EH (cell line): Measurements from ENCODE around the gene ZFYVE28.

ENCODE experiments used
- DNase-seq: peaks from one replicate; pipeline ENCODE4 v3.0.0-alpha.2; 2015; ENCODE audit warnings: low read depth

Gene ZFYVE28

DNA sequence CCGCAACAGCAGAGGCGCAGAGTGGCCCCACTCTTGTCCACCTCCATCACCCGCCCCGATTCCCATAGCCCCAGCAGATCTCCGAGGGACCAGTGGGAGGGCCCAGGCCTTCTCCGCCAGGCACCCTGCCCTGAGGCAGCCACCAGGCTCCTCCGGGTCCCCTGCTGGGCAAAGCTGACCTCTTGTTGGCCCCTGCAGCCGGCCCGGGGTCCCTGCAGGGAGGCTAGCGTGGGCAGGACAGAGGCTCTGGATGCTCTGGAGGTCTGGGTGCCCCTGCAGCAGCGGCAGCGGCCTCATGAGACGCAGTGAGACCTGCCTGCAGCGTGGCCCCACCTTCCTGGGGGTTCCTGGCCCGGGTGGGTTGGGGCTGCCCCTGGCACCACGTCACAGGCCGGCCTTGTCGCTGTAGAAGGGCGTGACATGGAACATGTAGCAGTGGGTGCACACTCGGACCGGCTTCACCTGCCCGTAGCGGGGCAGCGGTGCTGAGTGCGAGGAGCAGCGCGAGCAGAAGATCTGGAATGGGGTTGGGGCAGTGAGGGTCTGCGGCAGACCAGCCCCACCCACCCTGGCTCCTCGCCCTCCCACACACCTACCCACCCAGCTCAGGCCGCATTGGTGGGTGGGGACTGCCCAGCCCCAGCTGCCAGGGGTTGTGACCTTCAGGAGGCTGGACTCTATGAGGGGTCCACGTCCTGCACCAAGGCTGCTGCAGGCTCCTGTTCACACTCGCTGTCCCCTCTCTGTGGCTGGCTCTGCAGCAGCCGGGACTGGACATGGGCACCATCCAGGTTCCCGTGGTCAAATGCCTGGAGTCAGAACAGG is 147.9 kb downstream of the ZFYVE28 start:
- no peak for DNase-seq

GRCh38 chr4:2269618-2270163 is 148.8 kb downstream of the ZFYVE28 start:
- no peak for DNase-seq

- DNase-seq: no peak
Observed at GRCh38 chr4:2269206-2269531, 149.3 kb downstream of the ZFYVE28 start.

- no peak for DNase-seq
Observed at GRCh38 chr4:2268357-2269205, 149.9 kb downstream of the ZFYVE28 start.

- no peak for DNase-seq
Observed at GRCh38 chr4:2267841-2268240, 150.6 kb downstream of the ZFYVE28 start.

DNA sequence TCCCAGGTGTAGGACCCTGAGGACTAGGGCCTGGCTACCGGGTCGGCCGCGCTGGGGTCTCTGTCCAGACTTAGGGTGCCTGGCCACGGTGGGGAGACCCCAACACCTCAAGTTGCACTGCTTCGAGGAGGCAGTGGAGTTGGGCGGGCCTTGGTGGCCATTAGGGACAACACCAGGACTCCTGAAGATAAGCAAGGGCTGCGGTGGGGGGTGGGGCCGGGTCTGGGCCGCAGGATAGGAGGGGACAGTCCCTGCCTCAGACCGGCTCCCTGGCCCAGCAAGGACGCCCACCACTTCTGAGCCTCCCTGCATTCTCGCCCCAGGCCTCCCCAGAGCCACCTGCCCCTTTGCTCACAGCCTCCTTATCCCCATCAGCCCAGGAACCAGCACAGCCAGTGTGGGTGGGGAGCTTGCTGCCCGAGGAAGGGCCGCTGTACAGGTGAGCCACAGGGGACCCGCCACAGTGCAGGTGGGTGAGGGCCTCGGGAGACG is 151.1 kb downstream of the ZFYVE28 start:
- DNase-seq: no peak

DNA sequence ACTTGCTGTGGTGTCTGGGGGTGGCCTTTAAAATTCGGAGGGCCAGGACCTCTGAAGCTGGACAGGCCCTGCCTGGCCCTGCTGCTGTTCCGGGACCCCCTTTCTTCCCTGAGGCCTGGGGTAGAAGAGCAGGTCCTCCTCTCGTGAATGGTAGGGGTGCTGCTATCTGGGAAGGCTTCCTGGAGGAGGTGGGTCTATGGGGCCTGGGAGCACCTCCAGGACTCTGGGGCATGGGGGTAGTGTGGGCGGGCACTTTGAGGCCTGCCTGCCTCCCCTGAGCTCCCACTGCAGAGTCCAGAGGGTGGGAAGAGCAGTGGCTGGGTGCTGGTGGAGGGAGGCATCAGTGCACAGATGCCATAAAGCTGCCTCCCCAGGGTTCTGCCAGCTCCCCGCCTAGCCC is 151.6 kb downstream of the ZFYVE28 start:
- DNase-seq: no peak

GRCh38 chr4:2266181-2266580 is 152.3 kb downstream of the ZFYVE28 start:
- DNase-seq: peak; percentile 60

GRCh38 chr4:2265113-2266110 is 153.0 kb downstream of the ZFYVE28 start:
- no peak for DNase-seq

- no peak for DNase-seq
Observed at GRCh38 chr4:2264481-2265041, 153.9 kb downstream of the ZFYVE28 start.

DNA sequence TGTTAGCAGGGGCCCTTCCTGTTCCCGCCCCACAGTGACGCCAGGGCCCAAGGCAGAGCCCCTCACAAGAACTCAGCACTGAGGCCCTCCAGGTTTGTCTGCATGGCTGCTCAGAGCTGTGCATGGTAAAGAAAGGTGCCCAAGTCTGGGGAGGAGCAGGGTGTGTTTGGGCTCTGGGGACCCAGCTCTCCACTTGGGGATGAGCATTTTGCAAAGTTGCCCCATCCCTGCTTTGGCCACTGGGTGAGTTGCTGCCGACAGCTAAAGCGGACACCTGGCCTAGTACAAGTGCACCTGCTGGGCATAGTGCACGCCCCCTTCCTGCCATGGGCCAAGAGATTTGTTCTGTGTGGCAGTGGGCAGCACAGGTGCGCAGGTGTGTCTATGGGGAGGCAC is 154.5 kb downstream of the ZFYVE28 start:
- DNase-seq: no peak

- no peak for DNase-seq
Observed at GRCh38 chr4:2262944-2263250, 155.5 kb downstream of the ZFYVE28 start.

DNA sequence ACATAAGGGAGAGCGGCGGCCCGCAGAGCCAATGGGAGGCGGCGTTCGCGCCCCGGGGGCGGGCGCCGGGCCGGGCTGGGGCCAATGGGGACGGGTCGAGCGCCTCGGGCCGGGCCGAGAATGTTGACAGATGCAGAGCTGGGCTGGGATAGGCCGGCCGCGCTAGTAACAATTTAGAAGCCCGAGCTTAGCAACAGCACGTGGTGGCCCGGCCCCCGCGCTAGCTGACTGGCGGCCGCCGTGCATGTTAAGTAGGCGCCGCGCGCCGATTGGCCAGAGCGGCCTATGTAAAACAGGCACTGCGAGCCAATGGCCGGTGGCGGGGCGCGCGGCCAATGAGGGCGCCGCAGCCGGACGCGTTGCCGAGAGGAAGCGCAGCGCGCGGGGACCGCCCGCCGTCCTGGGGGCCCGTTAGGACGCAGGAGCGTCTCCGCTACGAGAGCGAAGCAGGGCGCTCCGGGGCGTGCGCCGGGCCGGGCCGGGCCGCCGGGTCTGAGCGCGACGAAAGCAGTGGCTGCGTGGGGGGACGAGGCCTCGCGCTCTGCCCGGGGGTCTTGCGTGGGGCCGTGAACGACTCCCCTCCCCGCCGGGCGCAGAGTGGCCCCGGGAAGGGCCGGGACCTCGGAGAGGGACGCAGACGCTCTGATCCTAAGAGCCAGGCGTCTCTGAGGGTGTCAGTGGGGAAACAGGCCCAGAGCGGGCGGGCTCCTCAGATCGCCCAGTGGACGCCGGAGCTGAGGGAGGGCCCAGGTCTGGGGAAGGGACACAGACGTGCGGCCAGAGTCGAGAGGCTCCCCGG is 156.1 kb downstream of the ZFYVE28 start:
- peak; percentile 100 for DNase-seq

DNA sequence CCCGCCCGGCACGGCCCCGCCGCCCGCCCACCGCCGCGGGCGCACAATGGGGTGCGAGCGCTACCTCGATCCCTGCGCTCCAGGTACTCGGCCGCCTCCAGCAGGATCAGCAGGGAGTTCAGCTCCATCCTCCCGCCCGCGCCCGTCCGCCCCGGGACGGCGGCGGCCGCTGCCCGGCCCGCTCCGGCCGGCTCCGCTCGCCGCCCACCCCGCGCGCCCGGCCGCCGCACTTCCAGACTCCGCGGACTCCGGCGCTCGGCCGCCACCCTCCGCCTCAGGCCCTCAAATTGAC is 156.6 kb downstream of the ZFYVE28 start, which contains the start of gene MXD4:
Gene MXD4, minus strand, starts transcription at position 257 of the 292 bp plus-strand sequence. Its CDS starts 129 bp downstream, at position 128.
- no peak for DNase-seq

GRCh38 chr4:2261110-2261852 is 157.2 kb downstream of the ZFYVE28 start:
- DNase-seq: peak; percentile 66

GRCh38 chr4:2260344-2261109 is 157.9 kb downstream of the ZFYVE28 start:
- DNase-seq: peak; percentile 9

DNA sequence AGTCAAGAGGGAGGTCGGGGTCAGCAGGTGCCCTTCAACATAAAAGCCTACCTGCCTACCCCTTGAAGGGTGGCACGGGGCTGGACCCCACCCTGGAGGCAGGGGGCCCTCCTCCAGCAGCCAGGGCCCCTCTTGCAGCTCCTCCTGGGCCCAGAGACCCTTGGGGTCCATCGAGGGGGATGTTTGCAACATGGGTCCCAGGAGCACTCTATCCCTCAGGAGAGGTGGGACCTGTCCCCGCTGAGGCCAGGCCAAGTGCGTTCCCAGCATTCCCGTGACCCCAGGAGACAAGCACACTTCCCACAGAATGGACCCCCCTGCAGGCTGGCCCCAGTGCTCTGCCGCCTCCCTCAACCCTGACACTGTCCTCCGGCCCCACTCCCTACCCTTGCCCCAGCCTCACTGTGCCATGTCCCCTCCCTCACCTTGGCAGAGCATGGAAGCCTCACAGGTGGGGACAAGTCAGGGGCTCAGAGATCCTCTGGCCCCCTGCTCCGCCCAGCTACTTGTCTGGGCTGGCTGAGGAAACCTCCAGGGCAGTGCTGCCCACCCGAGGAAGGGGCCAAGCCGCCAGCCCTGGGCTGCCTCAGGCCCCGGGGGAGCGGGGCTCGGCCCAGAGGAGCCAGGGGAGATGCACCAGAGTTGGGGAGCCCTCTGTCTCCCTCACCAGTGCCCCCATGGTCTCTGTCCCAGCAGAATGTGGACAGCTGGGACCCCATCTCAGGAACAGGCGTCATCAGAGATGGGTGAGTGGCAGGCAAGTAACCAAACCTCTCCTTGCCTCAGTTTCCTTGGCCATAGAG is 158.7 kb downstream of the ZFYVE28 start:
- DNase-seq: no peak

DNA sequence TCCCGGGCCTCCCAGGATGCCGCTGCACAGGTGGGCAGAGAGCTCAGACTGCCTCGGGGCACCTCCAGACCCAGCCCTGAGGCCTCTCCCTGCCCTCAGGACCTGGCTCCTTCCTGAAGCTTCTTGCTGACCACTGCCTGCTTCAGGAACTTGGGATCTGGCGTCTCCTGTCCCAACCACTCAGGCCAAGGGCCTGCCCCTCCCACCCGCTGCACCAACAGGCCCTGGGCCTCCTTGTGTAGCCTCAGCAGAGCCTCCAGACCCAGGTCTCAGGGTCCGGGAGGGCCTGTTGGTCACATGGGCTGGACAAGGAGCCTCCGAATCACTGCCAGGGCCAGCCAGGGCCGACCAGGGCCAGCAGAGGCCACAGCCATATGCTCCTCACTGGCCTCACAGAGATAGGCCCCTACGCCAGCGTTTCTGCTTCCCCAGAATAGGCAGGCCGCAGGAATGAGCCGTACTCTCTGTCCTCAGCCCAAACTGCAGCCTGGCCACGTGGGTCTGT is 159.4 kb downstream of the ZFYVE28 start:
- DNase-seq: no peak
